ENCODE measurements around the gene CEP19.

The CEP19 gene

GRCh38 chr3:196707566-196707965, 4.5 kb downstream of the CEP19 start:
- Histone ChIP-seq H3K27me3 (ENCODE audit: insufficient read depth, poor library complexity, severe bottlenecking) (no peaks in the 10 kb centered on the region), H3K27ac (ENCODE audit: poor library complexity, severe bottlenecking) (peak overlapping the region; percentile 16), H3K4me1 (ENCODE audit: insufficient read depth, poor library complexity, severe bottlenecking) (peaks cover 20% of the 10 kb centered on the region), H3K9me3 (ENCODE audit: severe bottlenecking) (no peaks in the 10 kb centered on the region), H3K4me3 (ENCODE audit: severe bottlenecking) (no peak overlapping the region), H3K36me3 (ENCODE audit: low read depth) (no peaks in the 10 kb centered on the region)
- ATAC-seq (ENCODE audit: low read depth) (no peak), DNase-seq (ENCODE audit: low spot score) (no peak)
- TF ChIP-seq CTCF (IDR thresholded peaks at IDR 0.05; ENCODE audit: poor library complexity, severe bottlenecking), result no peak

GRCh38 chr3:196706731-196707130, 5.3 kb downstream of the CEP19 start:
- no peak for DNase-seq (ENCODE audit: low spot score)
- Histone ChIP-seq H3K9me3 (ENCODE audit: severe bottlenecking) (no peaks in the 10 kb centered on the region), H3K4me3 (ENCODE audit: severe bottlenecking) (no peak overlapping the region), H3K36me3 (ENCODE audit: low read depth) (no peaks in the 10 kb centered on the region), H3K4me1 (ENCODE audit: insufficient read depth, poor library complexity, severe bottlenecking) (peaks cover 20% of the 10 kb centered on the region), H3K27ac (ENCODE audit: poor library complexity, severe bottlenecking) (no peak overlapping the region), H3K27me3 (ENCODE audit: insufficient read depth, poor library complexity, severe bottlenecking) (no peaks in the 10 kb centered on the region)
- TF ChIP-seq CTCF (IDR thresholded peaks at IDR 0.05; ENCODE audit: poor library complexity, severe bottlenecking), result no peak
- ATAC-seq (ENCODE audit: low read depth), result no peak

GRCh38 chr3:196706327-196706726, 5.7 kb downstream of the CEP19 start:
- no peaks in the 10 kb centered on the region for H3K36me3 ChIP-seq (ENCODE audit: low read depth)
- no peaks in the 10 kb centered on the region for H3K9me3 ChIP-seq (ENCODE audit: severe bottlenecking)
- no peak overlapping the region for H3K4me3 ChIP-seq (ENCODE audit: severe bottlenecking)
- DNase-seq (ENCODE audit: low spot score) (no peak), ATAC-seq (ENCODE audit: low read depth) (no peak)
- peaks cover 20% of the 10 kb centered on the region for H3K4me1 ChIP-seq (ENCODE audit: insufficient read depth, poor library complexity, severe bottlenecking)
- TF ChIP-seq CTCF (IDR thresholded peaks at IDR 0.05; ENCODE audit: poor library complexity, severe bottlenecking), result no peak
- no peak overlapping the region for H3K27ac ChIP-seq (ENCODE audit: poor library complexity, severe bottlenecking)
- H3K27me3 ChIP-seq (ENCODE audit: insufficient read depth, poor library complexity, severe bottlenecking), result no peaks in the 10 kb centered on the region

- Histone ChIP-seq H3K4me1 (ENCODE audit: insufficient read depth, poor library complexity, severe bottlenecking) (no peaks in the 10 kb centered on the region), H3K27ac (ENCODE audit: poor library complexity, severe bottlenecking) (no peak overlapping the region), H3K27me3 (ENCODE audit: insufficient read depth, poor library complexity, severe bottlenecking) (no peaks in the 10 kb centered on the region), H3K9me3 (ENCODE audit: severe bottlenecking) (no peaks in the 10 kb centered on the region), H3K4me3 (ENCODE audit: severe bottlenecking) (no peak overlapping the region), H3K36me3 (ENCODE audit: low read depth) (no peaks in the 10 kb centered on the region)
- ATAC-seq (ENCODE audit: low read depth) (no peak), DNase-seq (ENCODE audit: low spot score) (no peak)
- no peak for TF ChIP-seq CTCF (IDR thresholded peaks at IDR 0.05; ENCODE audit: poor library complexity, severe bottlenecking)
Measured at GRCh38 chr3:196700801-196701200, 11.2 kb downstream of the CEP19 start.

- Histone ChIP-seq H3K4me3 (ENCODE audit: severe bottlenecking) (no peak overlapping the region), H3K27ac (ENCODE audit: poor library complexity, severe bottlenecking) (no peak overlapping the region), H3K36me3 (ENCODE audit: low read depth) (no peaks in the 10 kb centered on the region), H3K27me3 (ENCODE audit: insufficient read depth, poor library complexity, severe bottlenecking) (no peaks in the 10 kb centered on the region), H3K9me3 (ENCODE audit: severe bottlenecking) (no peaks in the 10 kb centered on the region), H3K4me1 (ENCODE audit: insufficient read depth, poor library complexity, severe bottlenecking) (no peaks in the 10 kb centered on the region)
- DNase-seq (ENCODE audit: low spot score) (no peak), ATAC-seq (ENCODE audit: low read depth) (no peak)
- no peak for TF ChIP-seq CTCF (IDR thresholded peaks at IDR 0.05; ENCODE audit: poor library complexity, severe bottlenecking)
Measured at GRCh38 chr3:196699749-196700148, 12.3 kb downstream of the CEP19 start.
